ENCODE results near the gene SIT1.
"Not testable (repeated sequence)": the region's sequence is repeated elsewhere in the genome, so short reads cannot be mapped to it uniquely, and the experiment has no call there.

SIT1 gene

DNA sequence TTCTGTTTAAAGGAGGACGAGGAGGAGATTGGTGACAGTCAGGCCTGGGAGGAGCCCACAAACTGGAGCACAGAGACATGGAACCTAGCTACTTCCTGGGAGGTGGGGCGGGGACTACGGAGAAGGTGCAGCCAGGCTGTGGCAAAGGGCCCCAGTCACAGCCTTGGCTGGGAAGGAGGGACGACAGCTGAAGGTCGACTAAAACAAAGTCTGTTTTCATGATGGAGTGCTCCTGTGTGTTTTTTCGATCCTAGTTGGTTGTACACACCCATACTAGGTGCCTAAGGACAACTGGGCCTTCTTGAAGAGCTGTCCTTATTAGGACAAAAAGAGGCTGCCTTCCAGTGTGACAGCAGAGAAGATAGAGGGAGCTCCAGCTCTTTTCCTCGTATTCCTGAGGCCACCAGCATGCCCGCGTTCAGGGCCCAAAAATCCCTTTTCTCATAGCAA is 10.3 kb upstream of the SIT1 start:
- DNase-seq (ENCODE audit: low read depth in 4 of 4, low spot score in 1 of 4): no peak

DNA sequence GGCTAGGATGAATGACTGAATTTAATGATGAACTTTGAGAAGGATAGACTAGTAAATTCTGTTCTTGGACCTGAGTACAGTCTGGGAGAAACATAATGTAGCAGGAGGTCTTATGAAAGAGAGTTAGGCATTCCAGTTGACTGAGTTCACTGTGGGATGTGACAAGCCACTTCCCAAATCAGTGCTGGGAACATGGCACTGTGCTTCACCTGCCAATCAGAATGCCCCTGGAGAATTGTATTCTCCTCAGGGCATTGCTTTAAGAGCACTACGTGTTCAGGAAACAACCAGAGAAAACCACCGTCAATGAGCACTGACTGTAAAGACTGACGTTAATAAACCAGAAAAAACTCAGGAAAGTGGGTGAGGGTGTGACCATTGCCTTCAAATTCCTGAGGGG is 8.6 kb upstream of the SIT1 start:
- DNase-seq (ENCODE audit: low read depth in 4 of 4, low spot score in 1 of 4): no peak

DNA sequence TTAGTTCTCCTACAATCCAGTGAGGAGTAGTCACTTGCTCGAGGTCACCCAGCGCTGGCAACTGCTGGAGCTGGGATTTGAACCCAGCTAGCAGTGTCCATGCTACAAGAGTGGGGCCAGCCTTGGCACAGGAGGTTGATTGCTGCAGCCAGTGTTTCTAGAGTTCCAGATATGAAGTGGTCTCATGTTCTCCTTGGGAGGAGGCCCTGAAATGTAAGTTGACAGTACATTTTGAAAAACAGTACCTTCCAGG is 8.2 kb upstream of the SIT1 start:
- no peak for DNase-seq (ENCODE audit: low read depth in 4 of 4, low spot score in 1 of 4)

DNA sequence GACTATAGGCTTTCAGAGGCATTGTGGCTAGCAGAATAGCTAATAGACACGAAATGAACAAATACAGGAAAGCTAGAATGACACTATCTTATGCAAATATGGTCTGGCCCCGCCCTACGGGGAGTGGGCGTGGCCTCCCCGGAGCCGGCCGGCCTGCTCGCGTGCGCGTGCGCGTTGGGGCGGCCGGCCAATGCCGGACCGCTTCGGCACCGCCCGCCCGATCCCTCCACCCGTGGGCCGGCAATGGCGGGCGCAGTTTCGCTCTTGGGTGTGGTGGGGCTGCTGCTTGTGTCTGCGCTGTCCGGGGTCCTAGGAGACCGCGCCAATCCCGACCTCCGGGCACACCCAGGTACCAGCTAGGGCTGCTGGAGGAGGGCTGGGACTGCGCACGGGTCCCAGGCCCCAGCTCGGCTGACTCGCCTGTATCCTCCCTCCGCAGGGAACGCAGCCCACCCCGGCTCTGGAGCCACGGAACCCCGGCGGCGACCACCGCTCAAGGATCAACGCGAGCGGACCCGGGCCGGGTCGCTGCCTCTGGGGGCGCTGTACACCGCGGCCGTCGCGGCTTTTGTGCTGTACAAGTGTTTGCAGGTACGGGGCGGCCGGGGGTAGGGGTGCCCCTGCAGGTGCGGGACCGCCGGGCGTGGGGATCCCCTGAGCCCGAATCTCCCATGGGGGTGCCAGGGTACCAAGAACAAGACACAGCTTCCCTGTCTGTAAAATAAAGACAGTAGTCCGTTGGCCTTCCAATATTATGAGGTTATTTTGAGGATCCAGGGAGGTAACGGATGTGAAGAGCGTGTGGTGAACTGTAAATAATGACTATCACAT is 7.6 kb upstream of the SIT1 start, which contains the start of gene CCDC107:
CCDC107 (plus strand) TSS at position 156 of the 831 bp plus-strand sequence; CDS start at position 244, 88 bp downstream.
- peak; percentile 59 to 74 (median 70) for DNase-seq (ENCODE audit: low read depth in 4 of 4, low spot score in 1 of 4)

DNA sequence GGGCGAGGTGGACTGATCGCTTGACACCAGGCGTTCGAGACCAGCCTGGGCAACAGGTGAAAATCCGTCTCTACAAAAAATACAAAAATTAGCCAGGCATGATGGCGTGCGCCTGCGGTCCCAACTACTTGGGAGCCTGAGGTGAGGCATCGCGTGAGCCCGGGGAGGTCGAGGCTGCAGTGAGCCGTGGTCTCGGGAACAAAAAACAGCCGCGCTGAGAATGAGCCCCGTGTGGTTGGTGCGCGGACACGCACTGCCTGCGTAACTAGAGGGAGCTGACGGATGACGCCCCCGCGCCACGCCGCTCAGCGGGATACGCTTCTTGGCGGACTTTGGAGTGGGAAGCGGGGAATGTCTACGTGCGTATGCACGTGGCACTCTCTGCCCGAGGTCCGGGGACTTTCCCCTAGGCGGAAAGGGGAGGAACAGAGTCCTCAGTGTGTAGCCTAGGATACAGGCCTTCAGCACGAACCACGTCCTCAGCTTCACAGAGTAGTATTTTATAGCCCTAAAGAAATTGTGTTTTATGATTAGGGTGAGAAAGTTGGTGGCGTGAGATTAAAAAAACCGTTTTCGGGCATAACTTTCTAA is 6.9 kb upstream of the SIT1 start, which contains the start of gene RMRP:
RMRP (minus strand) TSS at position 474 of the 591 bp plus-strand sequence.
- DNase-seq (ENCODE audit: low read depth in 4 of 4, low spot score in 1 of 4): peak; percentile 83 to 96 (median 90)

DNA sequence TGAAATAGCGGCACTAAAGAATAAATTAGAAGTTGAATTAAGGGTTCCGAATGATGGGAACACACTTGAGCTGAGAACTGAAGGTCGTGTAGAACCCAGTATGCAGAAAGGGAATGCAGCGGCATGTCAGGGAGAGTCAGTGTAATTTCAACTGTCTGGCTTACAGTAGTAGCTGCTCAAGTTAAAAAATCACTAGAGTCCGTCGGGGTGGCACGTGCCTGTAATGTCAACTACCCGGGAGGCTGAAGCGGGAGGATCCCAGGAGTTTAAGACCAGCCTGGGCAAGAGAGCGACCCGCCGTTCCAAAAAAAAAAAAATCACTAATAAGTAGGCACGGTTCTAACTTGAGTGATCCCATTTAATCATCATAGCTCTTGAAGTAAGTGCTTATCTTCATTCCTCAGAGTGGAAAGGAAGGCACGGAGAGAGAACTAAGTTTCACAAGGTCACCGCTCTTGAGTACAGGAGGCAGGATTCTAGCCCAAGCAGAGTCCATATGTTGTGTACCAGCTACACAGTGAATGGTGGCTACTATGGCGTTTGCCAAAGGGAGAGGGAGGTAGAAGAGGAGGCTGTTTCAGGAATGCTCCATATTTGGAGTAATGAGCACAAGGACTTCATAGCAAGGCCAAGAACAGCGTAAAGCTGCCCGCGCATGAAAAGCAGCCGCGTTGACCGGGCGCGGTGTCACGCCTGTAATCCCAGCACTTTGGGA is 6.3 kb upstream of the SIT1 start:
- DNase-seq (ENCODE audit: low read depth in 4 of 4, low spot score in 1 of 4): no peak

DNA sequence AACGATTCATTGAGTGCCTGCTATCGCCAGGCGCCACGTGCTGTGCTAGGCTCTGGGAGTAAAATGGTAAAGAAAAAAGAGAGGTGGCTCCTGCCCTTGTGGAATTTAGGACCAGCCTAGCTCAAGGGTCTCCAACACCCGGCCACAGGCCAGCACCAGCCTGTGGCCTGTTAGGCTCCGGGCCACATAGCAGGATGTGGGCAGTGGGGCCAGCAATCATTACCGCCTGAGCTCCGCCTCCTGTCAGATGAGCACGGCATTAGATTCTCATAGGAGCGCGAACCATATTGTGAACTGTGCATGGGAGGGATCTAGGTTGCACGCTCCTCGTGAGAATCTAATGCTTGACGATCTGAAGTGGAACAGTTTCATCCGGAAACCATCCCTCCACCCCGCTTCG is 5.6 kb upstream of the SIT1 start:
- DNase-seq (ENCODE audit: low read depth in 4 of 4, low spot score in 1 of 4): no peak

DNA sequence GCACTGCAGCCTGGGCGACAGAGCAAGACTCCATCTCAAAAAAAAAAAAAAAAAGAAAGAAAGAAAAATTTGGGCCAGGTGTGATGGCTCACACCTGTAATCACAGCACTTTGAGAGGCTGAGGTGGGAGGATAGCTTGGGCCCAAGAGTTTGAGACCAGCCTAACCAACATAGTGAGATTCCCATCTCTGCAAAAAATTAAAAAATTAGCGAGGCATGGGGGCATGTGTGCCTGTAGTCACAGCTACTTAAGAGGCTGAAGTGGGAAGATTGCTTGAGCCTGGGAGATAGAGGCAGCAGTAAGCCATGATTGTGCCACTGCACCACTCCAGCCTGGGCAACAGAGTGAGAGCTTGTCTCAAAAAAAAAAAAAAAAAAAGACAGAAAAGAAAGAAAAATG is 2.9 kb upstream of the SIT1 start:
- no peak for DNase-seq (ENCODE audit: low read depth in 4 of 4, low spot score in 1 of 4)

DNA sequence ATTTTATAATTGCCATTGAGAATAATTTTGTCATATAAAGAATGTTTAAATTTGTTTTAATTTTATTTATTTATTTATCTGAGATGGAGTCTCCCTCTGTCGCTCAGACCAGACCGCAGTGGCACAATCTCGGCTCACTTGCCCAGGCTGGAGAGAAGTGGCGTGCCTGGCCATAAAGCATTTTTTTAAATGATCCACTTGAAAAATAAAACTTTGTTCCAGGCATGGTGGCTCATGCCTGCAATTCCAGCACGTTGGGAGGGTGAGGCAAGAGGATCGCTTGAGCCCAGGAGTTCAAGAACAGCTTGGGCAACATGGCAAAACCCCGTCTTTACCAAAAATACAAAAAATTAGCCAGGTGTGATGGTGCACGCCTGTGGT is 2.1 kb upstream of the SIT1 start:
- no peak for DNase-seq (ENCODE audit: low read depth in 4 of 4, low spot score in 1 of 4)

DNA sequence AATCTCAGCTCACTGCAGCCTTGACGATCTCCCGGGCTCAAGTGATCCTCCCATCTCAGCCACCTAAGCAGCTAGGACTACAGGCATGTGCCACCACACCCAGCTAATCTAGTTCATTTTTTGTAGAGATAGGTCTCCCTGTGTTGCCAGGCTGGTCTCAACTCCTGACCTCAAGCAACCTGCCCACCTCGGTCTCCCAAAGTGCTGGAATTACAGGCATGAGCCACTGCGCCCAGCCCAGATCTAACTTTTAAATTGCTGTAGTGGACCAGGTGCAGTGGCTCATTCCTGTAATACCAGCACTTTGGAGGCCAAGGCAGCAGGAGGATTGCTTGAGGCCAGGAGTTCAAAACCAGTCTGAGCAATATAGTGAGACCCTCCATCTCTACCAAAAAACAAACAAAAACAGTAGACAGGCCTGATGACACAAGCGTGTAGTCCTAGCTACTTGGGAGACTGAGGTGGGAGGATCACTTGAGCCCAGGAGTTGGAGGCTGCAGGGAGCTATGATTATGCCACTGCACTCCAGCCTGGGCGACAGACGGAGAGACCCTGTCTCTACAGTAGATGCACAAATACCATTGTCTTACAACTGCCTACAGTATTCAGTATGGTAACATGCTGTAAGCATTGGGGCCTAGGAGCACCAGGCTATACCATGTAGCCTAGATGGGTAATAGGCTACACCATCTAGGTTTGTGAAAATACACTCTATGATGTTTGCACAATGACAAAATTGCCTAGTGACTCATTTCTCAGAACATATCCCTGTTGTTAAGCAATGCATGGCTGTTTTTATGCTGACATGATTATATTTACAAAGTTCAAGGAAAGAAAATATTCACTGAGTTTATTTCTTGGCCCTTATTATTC is 1.5 kb upstream of the SIT1 start:
- DNase-seq (ENCODE audit: low read depth in 4 of 4, low spot score in 1 of 4): no peak

DNA sequence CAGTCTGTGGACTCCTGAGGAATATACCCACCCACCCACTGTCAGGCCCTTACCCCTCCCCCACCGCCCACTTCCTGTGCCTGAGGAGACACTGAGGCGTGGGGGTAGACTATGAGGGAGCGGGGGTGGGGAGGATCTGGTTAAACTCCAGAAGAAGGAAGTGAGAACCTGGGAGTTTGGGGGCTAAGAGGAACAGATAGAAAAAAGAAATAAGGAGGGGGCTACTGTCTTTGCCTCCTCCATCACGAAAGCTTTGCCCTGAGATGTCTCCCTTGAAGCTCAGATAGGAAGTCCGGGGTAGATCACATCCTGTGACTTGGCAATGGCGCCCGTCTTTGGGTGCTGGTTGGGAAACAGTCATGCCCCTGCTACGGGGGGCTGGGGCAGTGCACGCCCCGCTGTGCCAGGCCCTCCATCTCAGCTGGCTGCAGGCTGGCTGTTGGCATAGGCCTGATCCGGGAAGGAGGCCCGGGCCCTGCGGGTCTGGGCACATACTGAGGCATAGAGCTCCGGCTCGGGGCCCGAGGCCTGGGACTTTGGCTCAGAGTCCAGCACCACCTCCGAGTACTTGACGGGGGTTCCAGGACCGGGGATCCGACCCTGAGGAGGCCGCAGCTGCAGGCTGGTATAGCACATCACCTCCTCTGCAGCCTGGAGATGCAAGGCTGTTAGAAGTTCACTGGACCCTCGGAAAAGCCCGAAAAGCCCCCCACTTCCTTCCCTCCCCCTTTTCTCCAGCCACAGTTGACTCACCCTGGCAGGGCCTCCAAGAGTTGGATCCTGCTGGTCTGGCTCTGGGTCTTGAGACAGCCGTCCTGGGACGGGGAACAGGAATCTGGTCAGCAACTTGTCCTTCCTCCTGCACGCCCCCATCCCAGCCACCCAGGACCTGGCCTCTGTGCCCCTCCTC is 1.0 kb downstream of the SIT1 start:
- peak in 1 of 4 experiments; percentile 40 for DNase-seq (ENCODE audit: low read depth in 4 of 4, low spot score in 1 of 4)

DNA sequence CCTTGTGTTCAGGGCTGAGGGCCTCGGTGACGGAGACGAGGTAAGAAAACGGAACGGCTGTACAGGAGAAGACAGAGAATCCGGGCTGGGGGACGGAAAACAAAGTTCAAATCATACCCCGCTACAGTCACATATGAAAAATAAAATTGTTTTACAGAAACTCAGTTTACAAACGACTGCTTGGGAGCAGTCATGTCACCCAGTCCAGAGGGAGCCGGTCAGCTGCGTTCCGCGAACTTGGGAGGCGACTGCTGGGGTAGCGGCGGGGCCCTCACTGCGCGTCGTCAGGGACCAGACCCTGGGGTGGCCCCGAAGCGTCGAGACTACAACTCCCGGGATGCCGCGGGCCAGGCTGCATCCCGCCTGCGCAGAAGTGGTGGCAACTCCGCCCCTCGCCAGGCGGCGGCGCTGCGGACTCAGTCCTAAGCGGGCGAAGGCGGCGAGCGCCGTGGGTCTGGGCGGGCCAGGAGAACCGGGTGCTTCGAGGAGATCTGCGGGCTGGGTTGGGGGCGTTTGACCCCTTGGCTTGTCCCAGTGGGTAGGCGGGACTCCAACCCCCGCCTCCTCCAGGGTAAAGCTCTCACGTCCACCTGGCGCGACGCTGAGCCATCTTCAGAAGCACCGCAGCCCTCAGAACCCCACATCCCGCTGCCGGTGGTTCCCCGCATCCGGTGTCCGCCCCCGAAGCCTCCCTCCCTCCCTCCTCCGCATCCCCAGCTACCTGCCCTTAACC is 4.0 kb downstream of the SIT1 start:
- DNase-seq (ENCODE audit: low read depth in 4 of 4, low spot score in 1 of 4): peak; percentile 79 to 85 (median 83)

DNA sequence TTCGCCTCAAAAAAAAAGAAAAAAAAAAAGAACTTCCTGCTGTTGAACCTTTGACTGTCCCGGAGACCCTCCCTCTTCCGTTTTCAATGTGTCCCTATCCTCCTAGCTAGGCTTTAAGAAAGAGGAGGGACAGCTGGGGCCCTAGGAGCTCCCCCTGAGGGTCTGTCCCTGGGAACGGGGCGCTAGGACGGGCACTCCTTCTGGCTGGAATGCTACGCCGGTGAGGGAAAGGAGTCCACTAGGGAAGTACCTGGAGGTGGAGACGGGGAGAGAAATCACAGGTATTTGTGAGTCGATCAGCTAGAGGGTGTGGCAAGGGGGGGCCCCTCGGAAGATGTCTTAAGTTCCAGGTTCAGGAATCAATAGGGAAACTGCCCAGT is 4.6 kb downstream of the SIT1 start:
- DNase-seq (ENCODE audit: low read depth in 4 of 4, low spot score in 1 of 4): no peak

DNA sequence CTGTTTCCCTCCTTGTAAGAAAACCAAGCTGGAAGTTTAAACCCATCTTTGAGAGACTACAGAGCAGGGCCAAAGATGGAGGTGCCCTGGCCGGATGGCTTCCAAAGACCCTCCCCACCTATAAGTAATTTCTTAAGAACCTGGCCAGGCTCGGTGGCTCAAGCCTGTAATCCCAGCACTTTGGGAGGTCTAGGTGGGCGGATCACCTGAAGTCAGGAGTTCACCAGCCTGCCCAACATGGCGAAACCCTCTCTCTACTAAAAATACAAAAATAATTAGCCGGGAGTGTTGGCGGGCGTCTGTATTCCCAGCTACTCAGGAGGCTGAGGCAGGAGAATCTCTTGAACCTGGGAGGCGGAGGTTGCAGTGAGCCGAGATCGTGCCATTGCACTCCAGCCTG is 5.0 kb downstream of the SIT1 start:
- DNase-seq (ENCODE audit: low read depth in 4 of 4, low spot score in 1 of 4): not testable (repeated sequence)

DNA sequence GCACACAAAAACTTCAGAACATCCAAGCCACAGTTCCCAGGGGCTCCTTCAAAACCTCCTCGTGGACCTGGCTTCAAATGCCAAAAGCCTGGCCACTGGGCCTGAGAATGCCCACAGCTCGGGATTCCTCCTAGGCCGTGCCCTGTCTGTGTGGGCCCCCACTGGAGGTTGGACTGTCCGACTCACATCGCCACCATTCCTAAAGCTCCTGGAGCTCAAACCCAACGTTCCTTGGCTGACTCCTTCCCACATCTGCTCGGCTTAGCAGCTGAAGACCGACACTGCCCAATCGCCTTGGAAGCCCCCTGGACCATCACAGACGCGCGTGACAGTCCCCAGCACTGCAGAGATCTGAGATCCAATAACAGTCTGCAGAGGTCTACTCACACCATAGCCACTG is 7.7 kb downstream of the SIT1 start:
- DNase-seq (ENCODE audit: low read depth in 4 of 4, low spot score in 1 of 4): no peak

DNA sequence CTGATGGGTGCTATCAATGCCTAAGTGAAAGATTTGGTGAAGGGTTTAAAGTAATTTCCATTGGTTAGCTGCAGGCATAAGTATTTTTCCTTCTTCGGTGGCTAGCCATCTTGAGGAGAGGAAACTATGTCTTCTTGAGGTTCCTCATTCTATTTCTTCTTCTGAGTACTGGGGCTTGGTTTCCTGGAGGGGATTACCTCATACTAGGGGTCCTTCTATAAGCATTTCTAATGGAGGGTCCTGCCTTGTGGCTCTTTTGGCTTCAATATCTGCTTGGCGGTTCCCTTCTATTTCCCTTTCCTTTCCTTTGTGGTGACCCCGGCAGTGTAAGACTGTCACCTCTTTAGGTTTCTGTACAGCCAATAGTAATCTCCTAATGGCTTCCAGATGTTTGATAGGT is 9.3 kb downstream of the SIT1 start:
- DNase-seq (ENCODE audit: low read depth in 4 of 4, low spot score in 1 of 4): not testable (repeated sequence)

DNA sequence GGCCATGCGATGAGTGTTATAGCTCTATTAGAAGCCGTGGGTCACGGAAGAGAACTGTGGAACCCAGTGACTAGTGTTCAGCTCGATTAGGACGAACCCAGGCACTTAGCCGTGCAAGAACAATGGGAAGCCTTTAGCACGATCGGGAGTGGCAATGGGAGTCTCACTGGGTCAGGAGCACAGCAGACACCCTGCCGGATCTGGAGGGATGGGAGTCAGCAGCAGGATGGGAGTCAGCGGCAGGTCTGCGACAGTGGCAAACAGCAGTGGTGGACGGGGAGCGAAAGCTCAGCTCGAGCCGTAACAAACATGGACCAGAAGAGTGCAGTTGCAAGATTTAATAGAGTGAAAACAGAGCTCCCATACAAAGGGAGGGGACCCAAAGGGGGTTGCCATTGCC is 10.3 kb downstream of the SIT1 start:
- not testable (repeated sequence) for DNase-seq (ENCODE audit: low read depth in 4 of 4, low spot score in 1 of 4)

DNA sequence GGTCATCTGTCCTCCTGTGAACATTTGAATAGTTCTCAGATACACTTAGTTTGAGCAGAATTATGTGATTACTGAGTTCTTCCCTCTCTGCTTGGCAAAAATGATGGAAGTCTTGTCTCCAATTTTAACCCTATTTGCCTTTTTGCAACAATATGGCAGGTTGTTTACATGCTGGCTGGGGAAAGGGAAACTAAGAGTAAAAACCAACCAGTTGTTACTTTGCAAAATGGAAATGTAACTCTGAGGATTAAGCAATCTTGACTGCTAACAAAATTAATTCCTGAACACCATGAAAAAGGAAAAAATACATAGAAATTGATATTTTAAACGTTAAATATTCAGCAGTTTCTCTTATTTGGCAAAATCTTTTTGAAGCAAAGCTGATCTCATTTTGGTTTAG is 11.1 kb downstream of the SIT1 start:
- DNase-seq (ENCODE audit: low read depth in 4 of 4, low spot score in 1 of 4): no peak

DNA sequence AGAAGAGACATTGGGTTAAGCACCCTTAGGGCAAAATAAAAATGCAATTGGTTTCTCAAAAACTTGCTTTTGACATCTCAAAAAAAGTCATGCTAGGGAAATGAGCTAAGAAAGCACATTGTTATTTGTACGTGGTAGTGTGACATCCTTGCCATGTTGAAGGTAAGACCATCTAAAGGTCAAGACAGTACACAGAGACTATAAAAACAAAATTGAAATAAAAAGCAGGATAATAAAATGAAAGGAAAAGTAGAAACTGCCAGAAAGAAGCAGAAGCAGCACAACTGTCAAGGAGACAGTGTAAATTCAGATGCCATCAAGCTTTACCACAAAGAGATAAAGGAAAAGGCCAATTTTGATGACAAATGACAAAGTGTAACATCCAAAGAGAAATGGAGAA is 11.5 kb downstream of the SIT1 start:
- DNase-seq (ENCODE audit: low read depth in 4 of 4, low spot score in 1 of 4): not testable (repeated sequence)

DNA sequence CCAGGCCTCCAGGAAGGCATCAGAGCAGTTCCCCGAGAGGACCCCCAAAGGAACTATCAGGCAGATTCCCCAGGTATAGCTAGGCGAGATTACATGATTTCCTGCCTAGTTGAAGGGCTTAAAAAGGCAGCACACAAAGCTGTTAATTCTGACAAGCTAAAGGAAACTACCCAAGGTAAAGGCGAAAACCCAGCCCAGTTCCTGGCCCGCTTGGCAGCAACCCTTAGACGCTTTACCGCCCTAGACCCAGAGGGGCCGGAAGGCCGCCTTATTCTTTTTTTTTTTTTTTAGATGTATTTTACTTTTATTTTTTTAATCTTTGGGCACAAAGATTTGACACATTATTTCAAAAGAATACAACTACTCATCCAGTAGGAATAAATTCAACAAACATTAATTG is 12.0 kb downstream of the SIT1 start:
- not testable (repeated sequence) for DNase-seq (ENCODE audit: low read depth in 4 of 4, low spot score in 1 of 4)

Data from stimulated activated CD4-positive, alpha-beta T cell treated with anti-CD3 and anti-CD28 coated beads, Interleukin-1b, Interleukin-23, amount 100 ng/mL, for 24 hours (primary cell).